Activated CD8-positive, alpha-beta memory T cell treated with anti-CD3 and anti-CD28 coated beads for 48 hours (primary cell): Measurements from ENCODE around the gene ONECUT2.

Experiments used
- DNase-seq, 3 experiments: peaks; one replicate each; pipeline ENCODE4 v3.0.0-alpha.2; 2020; ENCODE audit warnings: low read depth in 2 of 3, low spot score in 2 of 3

ONECUT2 gene

GRCh38 chr18:57523171-57523956, 88.2 kb downstream of the ONECUT2 start:
- DNase-seq = no peak

GRCh38 chr18:57527556-57528229, 92.5 kb downstream of the ONECUT2 start:
- no peak for DNase-seq

GRCh38 chr18:57529151-57529550, 94.0 kb downstream of the ONECUT2 start:
- no peak for DNase-seq

- DNase-seq = no peak
These were observed 98.1 kb downstream of the ONECUT2 start for GRCh38 chr18:57533006-57533867.

GRCh38 chr18:57533868-57534510, 98.8 kb downstream of the ONECUT2 start:
- no peak for DNase-seq

- no peak for DNase-seq
These were observed 99.3 kb downstream of the ONECUT2 start for GRCh38 chr18:57534511-57534909.

GRCh38 chr18:57538614-57539013, 103.4 kb downstream of the ONECUT2 start:
- DNase-seq = no peak

- no peak for DNase-seq
These were observed 104.5 kb downstream of the ONECUT2 start for GRCh38 chr18:57539702-57540101.
